ENCODE data around the gene GPRC5A. TPM values are rescaled to one million over a fixed set of nuclear protein-coding genes. Genes with fewer than 3 reads are reported as not detected.

Gene GPRC5A
- total RNA-seq, 2 donors from 2014 or later = 0.15 to 1.0 TPM

- Mint-ChIP-seq H3K9me3 (no peaks in the 10 kb centered on the region), H3K4me1 (peaks cover 43% of the 10 kb centered on the region), H3K27ac (no peak overlapping the region), H3K4me3 (peak overlapping the region; percentile 63), H3K36me3 (ENCODE audit: low read depth) (no peaks in the 10 kb centered on the region), H3K27me3 (ENCODE audit: insufficient read depth) (peaks cover 88% of the 10 kb centered on the region)
- Histone ChIP-seq H3K27me3 (ENCODE audit: control insufficient read depth, insufficient read depth, low read length, poor library complexity, severe bottlenecking) (peaks cover 69% of the 10 kb centered on the region), H3K9me3 (ENCODE audit: control insufficient read depth, low read length) (no peaks in the 10 kb centered on the region), H3K27ac (ENCODE audit: low read depth, low read length) (no peak overlapping the region), H3K4me1 (ENCODE audit: control insufficient read depth, insufficient read depth, low read length) (peaks cover 7% of the 10 kb centered on the region), H3K36me3 (ENCODE audit: control insufficient read depth, insufficient read depth, low read length) (no peaks in the 10 kb centered on the region), H3K4me3 (ENCODE audit: low read length) (no peak overlapping the region), H3K9ac (ENCODE audit: extremely low read depth, low read length, poor library complexity, severe bottlenecking) (no peak overlapping the region)
- no peak for TF ChIP-seq CTCF (conservative IDR thresholded peaks at IDR 0.05)
- no peak for DNase-seq
- WGBS, 2 experiments (ENCODE audit: insufficient coverage in 1 of 2, insufficient read length in 1 of 2) = 90 to 96% methylated on average over 2 to 3 of the region's 5 CpGs
These were observed 1.7 kb upstream of the GPRC5A start for GRCh38 chr12:12889701-12890100.

GRCh38 chr12:12890543-12891079, 751 bp upstream of the GPRC5A start:
- Histone ChIP-seq H3K36me3 (ENCODE audit: control insufficient read depth, insufficient read depth, low read length) (no peaks in the 10 kb centered on the region), H3K9me3 (ENCODE audit: control insufficient read depth, low read length) (no peaks in the 10 kb centered on the region), H3K27me3 (ENCODE audit: control insufficient read depth, insufficient read depth, low read length, poor library complexity, severe bottlenecking) (peaks cover 69% of the 10 kb centered on the region), H3K4me3 (ENCODE audit: low read length) (peak overlapping the region; percentile 81), H3K27ac (ENCODE audit: low read depth, low read length) (no peak overlapping the region), H3K9ac (ENCODE audit: extremely low read depth, low read length, poor library complexity, severe bottlenecking) (no peak overlapping the region), H3K4me1 (ENCODE audit: control insufficient read depth, insufficient read depth, low read length) (peaks cover 6% of the 10 kb centered on the region)
- H3K4me3 Mint-ChIP-seq = peak overlapping the region; percentile 63
- H3K4me1 Mint-ChIP-seq = peaks cover 37% of the 10 kb centered on the region
- 7 to 10% methylated on average over 2 to 16 of the region's 16 CpGs for WGBS, 2 experiments (ENCODE audit: insufficient coverage in 1 of 2, insufficient read length in 1 of 2)
- H3K27ac Mint-ChIP-seq = no peak overlapping the region
- no peaks in the 10 kb centered on the region for H3K9me3 Mint-ChIP-seq
- no peaks in the 10 kb centered on the region for H3K36me3 Mint-ChIP-seq (ENCODE audit: low read depth)
- TF ChIP-seq CTCF (conservative IDR thresholded peaks at IDR 0.05) = peak; percentile 61
- peak; percentile 93 for DNase-seq
- peaks cover 81% of the 10 kb centered on the region for H3K27me3 Mint-ChIP-seq (ENCODE audit: insufficient read depth)

- DNase-seq = no peak
- Histone ChIP-seq H3K4me1 (ENCODE audit: control insufficient read depth, insufficient read depth, low read length) (no peaks in the 10 kb centered on the region), H3K36me3 (ENCODE audit: control insufficient read depth, insufficient read depth, low read length) (no peaks in the 10 kb centered on the region), H3K9me3 (ENCODE audit: control insufficient read depth, low read length) (no peaks in the 10 kb centered on the region), H3K27me3 (ENCODE audit: control insufficient read depth, insufficient read depth, low read length, poor library complexity, severe bottlenecking) (peaks cover 58% of the 10 kb centered on the region), H3K4me3 (ENCODE audit: low read length) (peak overlapping the region; percentile 81), H3K9ac (ENCODE audit: extremely low read depth, low read length, poor library complexity, severe bottlenecking) (no peak overlapping the region), H3K27ac (ENCODE audit: low read depth, low read length) (no peak overlapping the region)
- Mint-ChIP-seq H3K27me3 (ENCODE audit: insufficient read depth) (peaks cover 70% of the 10 kb centered on the region), H3K27ac (no peak overlapping the region), H3K9me3 (no peaks in the 10 kb centered on the region), H3K36me3 (ENCODE audit: low read depth) (no peaks in the 10 kb centered on the region), H3K4me3 (peak overlapping the region; percentile 63), H3K4me1 (peaks cover 29% of the 10 kb centered on the region)
- 60 to 68% methylated on average over 7 of the region's 7 CpGs for WGBS, 2 experiments (ENCODE audit: insufficient coverage in 1 of 2, insufficient read length in 1 of 2)
- no peak for TF ChIP-seq CTCF (conservative IDR thresholded peaks at IDR 0.05)
These were observed 556 bp downstream of the GPRC5A start for GRCh38 chr12:12891881-12892355.
